Measurements from ENCODE around the gene CDKL2. TPM values are rescaled to one million over a fixed set of nuclear protein-coding genes. Genes with fewer than 3 reads are reported as not detected.

The CDKL2 gene
- total and polyA plus RNA-seq, 2 of the 4 experiments (the other 2 are of a cell fraction) = 0.09 to 0.18 TPM

GRCh38 chr4:75653845-75654503, 23.6 kb upstream of the CDKL2 start:
- no peak overlapping the region for H3K27ac ChIP-seq (ENCODE audit: insufficient read depth, low read length)
- CTCF ChIA-PET = interaction anchor here (0.8 to 2.2 kb wide), 3 partner anchors 14 to 70 kb away, joined by 3 to 6 read pairs (median 3); partner anchors contain the start of genes G3BP2 and USO1

More at GRCh38 chr4:75653845-75654503, 23.6 kb upstream of the CDKL2 start:
- WGBS, 2 experiments (ENCODE audit: extremely low coverage in 2 of 2, insufficient read length in 1 of 2) = no CpG with 5 or more reads among the region's 2 CpGs
- Histone ChIP-seq H4K8ac (ENCODE audit: low read depth in 2 of 2, low read length in 2 of 2) (no peak overlapping the region), H2BK15ac (ENCODE audit: low read depth, low read length) (no peak overlapping the region), H3K9me3 (ENCODE audit: control insufficient read depth, insufficient read depth, low read length) (no peaks in the 10 kb centered on the region), H4K91ac (ENCODE audit: insufficient read depth, low read depth, low read length) (no peak overlapping the region), H2AFZ (replicated peaks; ENCODE audit: low read length, poor library complexity) (no peak overlapping the region), H2AK9ac (replicated peaks; ENCODE audit: low read depth, low read length, poor library complexity) (no peak overlapping the region), H2BK5ac (ENCODE audit: low read depth, low read length, poor library complexity, severe bottlenecking) (peak overlapping the region; percentile 3), H3K9me1 (ENCODE audit: insufficient read depth, low read length) (no peaks in the 10 kb centered on the region), H3K14ac (replicated peaks; ENCODE audit: low read depth, low read length) (no peak overlapping the region), H2BK120ac (ENCODE audit: low read depth, low read length) (no peak overlapping the region), H3K4me1 (ENCODE audit: control insufficient read depth, insufficient read depth, low read length) (no peaks in the 10 kb centered on the region), H3K36me3 (ENCODE audit: control insufficient read depth, insufficient read depth, low read length) (peaks cover 25% of the 10 kb centered on the region), H3K4me3 (ENCODE audit: insufficient read depth, low read depth, low read length) (no peak overlapping the region), H3K4me2 (ENCODE audit: low read depth, low read length) (no peak overlapping the region), H3K9ac (ENCODE audit: low read depth, low read length) (no peak overlapping the region), H2BK20ac (ENCODE audit: low read depth, low read length) (no peak overlapping the region), H3K27me3 (ENCODE audit: control insufficient read depth, insufficient read depth, low read length) (no peaks in the 10 kb centered on the region), H3K23ac (ENCODE audit: low read depth, low read length) (no peak overlapping the region), H3K56ac (ENCODE audit: extremely low read depth, insufficient read depth, low read length) (no peak overlapping the region), H2AK5ac (ENCODE audit: low read depth, low read length) (no peak overlapping the region), H4K5ac (ENCODE audit: low read depth, low read length) (no peak overlapping the region), H3K79me1 (ENCODE audit: low read depth in 1 of 2, low read length in 2 of 2) (peaks cover 16 to 36% of the 10 kb centered on the region in 2 experiments), H4K20me1 (ENCODE audit: insufficient read depth, low read length) (peaks cover 9% of the 10 kb centered on the region; the same call in 1 of the 2 replicates), H3K18ac (ENCODE audit: low read depth, low read length) (no peak overlapping the region), H3K4ac (ENCODE audit: low read depth, low read length) (no peak overlapping the region)
- TF ChIP-seq, protein P1, sequence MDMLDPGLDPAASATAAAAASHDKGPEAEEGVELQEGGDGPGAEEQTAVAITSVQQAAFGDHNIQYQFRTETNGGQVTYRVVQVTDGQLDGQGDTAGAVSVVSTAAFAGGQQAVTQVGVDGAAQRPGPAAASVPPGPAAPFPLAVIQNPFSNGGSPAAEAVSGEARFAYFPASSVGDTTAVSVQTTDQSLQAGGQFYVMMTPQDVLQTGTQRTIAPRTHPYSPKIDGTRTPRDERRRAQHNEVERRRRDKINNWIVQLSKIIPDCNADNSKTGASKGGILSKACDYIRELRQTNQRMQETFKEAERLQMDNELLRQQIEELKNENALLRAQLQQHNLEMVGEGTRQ (IDR thresholded peaks at IDR 0.05; ENCODE audit: low read depth, low read length) = no peak
- TF ChIP-seq MAZ (IDR thresholded peaks at IDR 0.05; ENCODE audit: borderline replicate concordance, low read depth, low read length) = no peak
- peak; percentile 51 for TF ChIP-seq CTCF (conservative IDR thresholded peaks at IDR 0.05; ENCODE audit: low read depth, low read length)
- TF ChIP-seq RAD21 (IDR thresholded peaks at IDR 0.05; ENCODE audit: low read length) = peak; percentile 62
- TF ChIP-seq SMC3 (IDR thresholded peaks at IDR 0.05; ENCODE audit: low read depth, low read length) = peak; percentile 46
- peak; percentile 61; the same call in 1 of the 2 replicates for ATAC-seq (ENCODE audit: low read depth)
- in situ Hi-C loops (cut with MboI; ENCODE audit: low sequenced_read_pairs) = no loop called here
- dilution Hi-C loops (cut with HindIII; ENCODE audit: low sequenced_read_pairs, unreplicated experiment) = no loop called here
- POLR2A ChIA-PET (ENCODE audit: unreplicated experiment) = interaction anchor here (0.6 kb wide), 1 partner anchor 13 kb away, joined by 3 read pairs; no protein-coding TSS in a partner anchor
- peak; percentile 55 for DNase-seq
- no TSS peak for BruUV-seq (replicated peaks)
- intact Hi-C loops (cut with micrococcal nuclease) = loop anchor here (2.0 to 10.0 kb wide), 3 partner anchors 195 to 321 kb away; partner anchors contain the start of gene NAAA

Measured in IMR-90 (cell line).